HCT116 (cell line): ENCODE results near the gene PKNOX2.

Source experiments
- CEBPB ChIP-seq: IDR thresholded peaks from 2 replicates; pipeline ENCODE4 v1.6.1; 2012; ENCODE audit warnings: low read depth
- ELF1 ChIP-seq: IDR thresholded peaks from 2 replicates; pipeline ENCODE4 v1.6.1; 2012; ENCODE audit warnings: low read depth, borderline replicate concordance
- EZH2 ChIP-seq: fragments of 200-600 bp; sonication (generic); IDR thresholded peaks from 2 replicates; pipeline ENCODE4 v1.6.1; 2017; ENCODE audit warnings: antibody characterized with exemption, mixed run types
- EZH2phosphoT487 ChIP-seq: fragments of 200-600 bp; IDR thresholded peaks from 2 replicates; pipeline ENCODE4 v1.6.1; 2018; ENCODE audit warnings: antibody characterized with exemption, borderline replicate concordance
- JUND ChIP-seq: IDR thresholded peaks from 2 replicates; pipeline ENCODE4 v1.6.1; 2012
- POLR2A ChIP-seq: IDR thresholded peaks from 2 replicates; pipeline ENCODE4 v1.7.0; 2011; ENCODE audit warnings: borderline replicate concordance; ENCODE audit not compliant: insufficient read depth, insufficient read length; ENCODE audit errors: extremely low read depth
- POLR2AphosphoS5 ChIP-seq: IDR thresholded peaks from 2 replicates; pipeline ENCODE4 v1.6.1; 2011; ENCODE audit warnings: mild to moderate bottlenecking, low read depth, low read length, moderate library complexity
- SIN3A ChIP-seq: IDR thresholded peaks from 2 replicates; pipeline ENCODE4 v1.6.1; 2012; ENCODE audit warnings: low read depth
- SP1 ChIP-seq: IDR thresholded peaks from 2 replicates; pipeline ENCODE4 v1.6.1; 2012; ENCODE audit warnings: low read depth
- YY1 ChIP-seq: IDR thresholded peaks from 2 replicates; pipeline ENCODE4 v1.6.1; 2011; ENCODE audit warnings: low read length, low read depth, moderate library complexity, mild to moderate bottlenecking; ENCODE audit not compliant: insufficient replicate concordance; ENCODE audit errors: extremely low read depth
- ZNF274 ChIP-seq: fragments of 200-500 bp; sonication (Bioruptor generic); IDR thresholded peaks from 2 replicates; pipeline ENCODE4 v1.6.1; 2014; ENCODE audit warnings: mild to moderate bottlenecking, low read depth, low read length, inconsistent platforms
- TF ChIP-seq, protein P1 (sequence below), 3 experiments: fragments of 200-600 bp in 1 of 3; sonication (generic) in 1 of 3; IDR thresholded peaks in 2 of 3; conservative IDR thresholded peaks in 1 of 3; 2 replicates each; pipeline ENCODE4 v1.5.1; 2012 to 2017; ENCODE audit warnings: low read depth in 2 of 3, low read length in 2 of 3, antibody characterized with exemption in 1 of 3, borderline replicate concordance in 1 of 3, control low read depth in 1 of 3, mild to moderate bottlenecking in 1 of 3, mixed read lengths in 1 of 3, mixed run types in 1 of 3, moderate library complexity in 1 of 3; ENCODE audit not compliant: insufficient read depth in 1 of 3
- TF ChIP-seq, protein P2 (sequence below): IDR thresholded peaks from 2 replicates; pipeline ENCODE4 v1.6.1; 2011; ENCODE audit warnings: mild to moderate bottlenecking, low read length, moderate library complexity; ENCODE audit not compliant: insufficient replicate concordance; ENCODE audit errors: extremely low read depth
- TF ChIP-seq, protein P3 (sequence below): IDR thresholded peaks from 2 replicates; pipeline ENCODE4 v1.6.1; 2012

DNA sequence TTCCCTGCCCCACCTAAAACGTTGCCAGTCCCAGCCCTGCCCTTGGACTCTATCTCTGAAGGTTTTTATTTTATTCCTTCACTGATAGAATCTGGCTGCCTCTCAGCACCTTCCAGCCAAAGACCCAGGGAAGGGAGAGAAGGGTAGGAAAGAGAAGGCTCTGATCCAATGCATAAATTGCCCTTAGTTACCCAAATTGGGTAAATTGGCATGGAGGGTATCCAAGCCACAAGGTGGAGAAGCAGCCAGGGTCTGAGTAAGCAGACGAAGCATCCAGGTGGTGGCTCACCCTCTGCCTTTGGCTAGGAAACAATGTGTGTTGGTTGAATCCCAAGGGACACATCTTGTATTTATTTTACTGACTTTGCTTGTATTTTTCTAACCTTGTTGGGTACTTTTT, 242.5 kb downstream of the PKNOX2 start:
- TF ChIP-seq, protein P1, sequence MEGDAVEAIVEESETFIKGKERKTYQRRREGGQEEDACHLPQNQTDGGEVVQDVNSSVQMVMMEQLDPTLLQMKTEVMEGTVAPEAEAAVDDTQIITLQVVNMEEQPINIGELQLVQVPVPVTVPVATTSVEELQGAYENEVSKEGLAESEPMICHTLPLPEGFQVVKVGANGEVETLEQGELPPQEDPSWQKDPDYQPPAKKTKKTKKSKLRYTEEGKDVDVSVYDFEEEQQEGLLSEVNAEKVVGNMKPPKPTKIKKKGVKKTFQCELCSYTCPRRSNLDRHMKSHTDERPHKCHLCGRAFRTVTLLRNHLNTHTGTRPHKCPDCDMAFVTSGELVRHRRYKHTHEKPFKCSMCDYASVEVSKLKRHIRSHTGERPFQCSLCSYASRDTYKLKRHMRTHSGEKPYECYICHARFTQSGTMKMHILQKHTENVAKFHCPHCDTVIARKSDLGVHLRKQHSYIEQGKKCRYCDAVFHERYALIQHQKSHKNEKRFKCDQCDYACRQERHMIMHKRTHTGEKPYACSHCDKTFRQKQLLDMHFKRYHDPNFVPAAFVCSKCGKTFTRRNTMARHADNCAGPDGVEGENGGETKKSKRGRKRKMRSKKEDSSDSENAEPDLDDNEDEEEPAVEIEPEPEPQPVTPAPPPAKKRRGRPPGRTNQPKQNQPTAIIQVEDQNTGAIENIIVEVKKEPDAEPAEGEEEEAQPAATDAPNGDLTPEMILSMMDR (IDR thresholded peaks at IDR 0.05 in 2 of 3, conservative IDR thresholded peaks at IDR 0.05 in 1 of 3; ENCODE audit: borderline replicate concordance in 1 of 3, insufficient read depth in 1 of 3, low read depth in 2 of 3, low read length in 2 of 3) = no peak
- TF ChIP-seq JUND (no peak), EZH2phosphoT487 (no peak), EZH2 (no peak), CEBPB (no peak), SIN3A (no peak), SP1 (no peak), POLR2AphosphoS5 (no peak), ELF1 (no peak), POLR2A (no peak), ZNF274 (no peak), YY1 (no peak)
- TF ChIP-seq, protein P2, sequence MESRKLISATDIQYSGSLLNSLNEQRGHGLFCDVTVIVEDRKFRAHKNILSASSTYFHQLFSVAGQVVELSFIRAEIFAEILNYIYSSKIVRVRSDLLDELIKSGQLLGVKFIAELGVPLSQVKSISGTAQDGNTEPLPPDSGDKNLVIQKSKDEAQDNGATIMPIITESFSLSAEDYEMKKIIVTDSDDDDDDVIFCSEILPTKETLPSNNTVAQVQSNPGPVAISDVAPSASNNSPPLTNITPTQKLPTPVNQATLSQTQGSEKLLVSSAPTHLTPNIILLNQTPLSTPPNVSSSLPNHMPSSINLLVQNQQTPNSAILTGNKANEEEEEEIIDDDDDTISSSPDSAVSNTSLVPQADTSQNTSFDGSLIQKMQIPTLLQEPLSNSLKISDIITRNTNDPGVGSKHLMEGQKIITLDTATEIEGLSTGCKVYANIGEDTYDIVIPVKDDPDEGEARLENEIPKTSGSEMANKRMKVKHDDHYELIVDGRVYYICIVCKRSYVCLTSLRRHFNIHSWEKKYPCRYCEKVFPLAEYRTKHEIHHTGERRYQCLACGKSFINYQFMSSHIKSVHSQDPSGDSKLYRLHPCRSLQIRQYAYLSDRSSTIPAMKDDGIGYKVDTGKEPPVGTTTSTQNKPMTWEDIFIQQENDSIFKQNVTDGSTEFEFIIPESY = no peak
- TF ChIP-seq, protein P3, sequence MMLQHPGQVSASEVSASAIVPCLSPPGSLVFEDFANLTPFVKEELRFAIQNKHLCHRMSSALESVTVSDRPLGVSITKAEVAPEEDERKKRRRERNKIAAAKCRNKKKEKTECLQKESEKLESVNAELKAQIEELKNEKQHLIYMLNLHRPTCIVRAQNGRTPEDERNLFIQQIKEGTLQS = no peak
